Natural killer cell (primary cell): Measurements from ENCODE around the gene MAD1L1. TPM values are rescaled to one million over a fixed set of nuclear protein-coding genes. Genes with fewer than 3 reads are reported as not detected.

ENCODE experiments used
- ATAC-seq, 3 donors: fragments of 150-1000 bp in 2 of 3; fragments of 200-7000 bp in 1 of 3; cut with Tn5 transposase; 1 replicate in 1 of 3; 2 replicates in 2 of 3; pipeline ENCODE4 v1.10.0; 2021; ENCODE audit warnings: mild to moderate bottlenecking in 2 of 3, moderate library complexity in 2 of 3
- DNase-seq, 2 donors: peaks; one replicate each; pipeline versions ENCODE4 v3.0.0 to v3.0.0-alpha.2; 2013 to 2021; ENCODE audit warnings: mixed read lengths in 1 of 2
- H3K27ac ChIP-seq: one replicate; pipeline ENCODE4 v1.5.1; 2013; ENCODE audit warnings: mild to moderate bottlenecking, low read length
- H3K27me3 ChIP-seq: one replicate; pipeline ENCODE4 v1.6.1; 2013; ENCODE audit warnings: low read length; ENCODE audit not compliant: control insufficient read depth, insufficient read depth
- H3K36me3 ChIP-seq: one replicate; pipeline ENCODE4 v1.6.1; 2013; ENCODE audit warnings: low read length; ENCODE audit not compliant: control insufficient read depth, insufficient read depth
- H3K4me1 ChIP-seq: one replicate; pipeline ENCODE4 v1.6.1; 2013; ENCODE audit warnings: low read length; ENCODE audit not compliant: control insufficient read depth, insufficient read depth
- H3K4me3 ChIP-seq: one replicate; pipeline ENCODE4 v1.5.1; 2013; ENCODE audit warnings: low read length
- H3K9me3 ChIP-seq: one replicate; pipeline ENCODE4 v1.6.1; 2013; ENCODE audit warnings: low read length; ENCODE audit not compliant: control insufficient read depth, insufficient read depth
- H3K27ac Mint-ChIP-seq, 2 donors: one replicate each; pipeline ENCODE4 v1.8.0; 2022; ENCODE audit warnings: mild to moderate bottlenecking in 2 of 2, mixed read lengths in 2 of 2, moderate library complexity in 1 of 2
- H3K27me3 Mint-ChIP-seq, 2 donors: one replicate each; pipeline ENCODE4 v1.8.0; 2022; ENCODE audit warnings: low read depth in 2 of 2, mixed read lengths in 2 of 2
- H3K36me3 Mint-ChIP-seq: one replicate; pipeline ENCODE4 v1.8.0; 2022; ENCODE audit warnings: mixed read lengths
- H3K4me1 Mint-ChIP-seq, 2 donors: one replicate each; pipeline ENCODE4 v1.8.0; 2022; ENCODE audit warnings: mixed read lengths in 2 of 2
- H3K4me3 Mint-ChIP-seq: one replicate; pipeline ENCODE4 v1.8.0; 2022; ENCODE audit warnings: mild to moderate bottlenecking, moderate library complexity, mixed read lengths
- H3K9me3 Mint-ChIP-seq, 2 donors: one replicate each; pipeline ENCODE4 v1.8.0; 2022; ENCODE audit warnings: mixed read lengths in 2 of 2
- CTCF ChIP-seq: fragments of 200-600 bp; IDR thresholded peaks from one replicate; pipeline ENCODE4 v1.8.0; 2022; ENCODE audit warnings: antibody characterized with exemption
- WGBS: methylation state at CpG from one replicate; pipeline ENCODE4 v1.1.7; 2013; ENCODE audit warnings: missing lambda C conversion rate; ENCODE audit not compliant: insufficient coverage; 5-methylcytosine and 5-hydroxymethylcytosine counted together
- intact Hi-C: fragments of 100-400 bp; cut with micrococcal nuclease; formaldehyde crosslinking; loops from one replicate; pipeline ENCODE4 v1.14.2; 2022
- total RNA-seq, 4 donors: library from RNA; stranded (reverse); fragments of 120-200 nt in 1 of 4; gene quantifications; one replicate each; pipeline versions ENCODE4 v1.2.3 to v1.2.4, GENCODE V29; 2013 to 2022

Gene MAD1L1
- total RNA-seq, 3 donors from 2014 or later (not counting 1 experiment from before 2014, with no cell fraction given): 53.6 to 81.2 (median 77.4) TPM

- WGBS: 91% methylated on average over 23 of the region's 23 CpGs
- Mint-ChIP-seq H3K36me3 (no peaks in the 10 kb centered on the region), H3K4me3 (no peak overlapping the region), H3K4me1 (peaks cover 4% of the 10 kb centered on the region in 2 donors), H3K27ac (no peak overlapping the region), H3K9me3 (no peaks in the 10 kb centered on the region), H3K27me3 (no peaks in the 10 kb centered on the region)
- ATAC-seq: no peak
- intact Hi-C loops: no loop called here
- no peak for TF ChIP-seq CTCF
- Histone ChIP-seq H3K9me3 (no peaks in the 10 kb centered on the region), H3K4me1 (peaks cover 9% of the 10 kb centered on the region), H3K36me3 (no peaks in the 10 kb centered on the region), H3K4me3 (no peak overlapping the region), H3K27me3 (no peaks in the 10 kb centered on the region), H3K27ac (no peak overlapping the region)
- DNase-seq: no peak
These were observed 163.9 kb downstream of the MAD1L1 start for GRCh38 chr7:2068693-2069471.

GRCh38 chr7:2066251-2066919 lies 166.4 kb downstream of the MAD1L1 start:
- H3K36me3 ChIP-seq: no peaks in the 10 kb centered on the region
- H3K27me3 ChIP-seq: no peaks in the 10 kb centered on the region
- H3K9me3 Mint-ChIP-seq: no peaks in the 10 kb centered on the region
- no peak for TF ChIP-seq CTCF
- DNase-seq (peak in 1 of 2 donors; percentile 63), ATAC-seq (peak in 1 of 3 donors; percentile 29)
- H3K36me3 Mint-ChIP-seq: no peaks in the 10 kb centered on the region
- H3K27ac ChIP-seq: peak overlapping the region; percentile 30
- no peak overlapping the region for H3K4me3 Mint-ChIP-seq
- peaks cover 15% of the 10 kb centered on the region for H3K4me1 ChIP-seq
- 57% methylated on average over 28 of the region's 28 CpGs for WGBS
- H3K9me3 ChIP-seq: no peaks in the 10 kb centered on the region
- H3K4me1 Mint-ChIP-seq: peaks cover 4 to 9% of the 10 kb centered on the region in 2 donors
- H3K27ac Mint-ChIP-seq: no peak overlapping the region
- no peak overlapping the region for H3K4me3 ChIP-seq
- intact Hi-C loops: no loop called here
- no peaks in the 10 kb centered on the region for H3K27me3 Mint-ChIP-seq

- H3K9me3 ChIP-seq: peaks cover 3% of the 10 kb centered on the region
- Mint-ChIP-seq H3K36me3 (no peaks in the 10 kb centered on the region), H3K4me1 (peaks cover 4 to 9% of the 10 kb centered on the region in 2 donors), H3K27me3 (no peaks in the 10 kb centered on the region), H3K9me3 (no peaks in the 10 kb centered on the region), H3K27ac (no peak overlapping the region), H3K4me3 (no peak overlapping the region)
- 95% methylated on average over 13 of the region's 13 CpGs for WGBS
- no peak overlapping the region for H3K27ac ChIP-seq
- H3K4me3 ChIP-seq: no peak overlapping the region
- no peak for ATAC-seq
- no peaks in the 10 kb centered on the region for H3K27me3 ChIP-seq
- peaks cover 15% of the 10 kb centered on the region for H3K4me1 ChIP-seq
- no peak for DNase-seq
- TF ChIP-seq CTCF: no peak
- intact Hi-C loops: no loop called here
- H3K36me3 ChIP-seq: no peaks in the 10 kb centered on the region
These were observed 167.2 kb downstream of the MAD1L1 start for GRCh38 chr7:2065528-2065927.
